ENCODE data around the gene ZNF516.

GRCh38 chr18:76385681-76385975, 109.4 kb downstream of the ZNF516 start:
- TF ChIP-seq, protein P1, sequence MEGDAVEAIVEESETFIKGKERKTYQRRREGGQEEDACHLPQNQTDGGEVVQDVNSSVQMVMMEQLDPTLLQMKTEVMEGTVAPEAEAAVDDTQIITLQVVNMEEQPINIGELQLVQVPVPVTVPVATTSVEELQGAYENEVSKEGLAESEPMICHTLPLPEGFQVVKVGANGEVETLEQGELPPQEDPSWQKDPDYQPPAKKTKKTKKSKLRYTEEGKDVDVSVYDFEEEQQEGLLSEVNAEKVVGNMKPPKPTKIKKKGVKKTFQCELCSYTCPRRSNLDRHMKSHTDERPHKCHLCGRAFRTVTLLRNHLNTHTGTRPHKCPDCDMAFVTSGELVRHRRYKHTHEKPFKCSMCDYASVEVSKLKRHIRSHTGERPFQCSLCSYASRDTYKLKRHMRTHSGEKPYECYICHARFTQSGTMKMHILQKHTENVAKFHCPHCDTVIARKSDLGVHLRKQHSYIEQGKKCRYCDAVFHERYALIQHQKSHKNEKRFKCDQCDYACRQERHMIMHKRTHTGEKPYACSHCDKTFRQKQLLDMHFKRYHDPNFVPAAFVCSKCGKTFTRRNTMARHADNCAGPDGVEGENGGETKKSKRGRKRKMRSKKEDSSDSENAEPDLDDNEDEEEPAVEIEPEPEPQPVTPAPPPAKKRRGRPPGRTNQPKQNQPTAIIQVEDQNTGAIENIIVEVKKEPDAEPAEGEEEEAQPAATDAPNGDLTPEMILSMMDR (IDR thresholded peaks at IDR 0.05; ENCODE audit: low read depth, low read length, poor library complexity, severe bottlenecking): no peak
- no peak for TF ChIP-seq EZH2phosphoT487 (IDR thresholded peaks at IDR 0.05; ENCODE audit: borderline replicate concordance, low read length)

Measured in DOHH2 (cell line).